Measurements from ENCODE around the gene CFAP68. TPM values are rescaled to one million over a fixed set of nuclear protein-coding genes. Genes with fewer than 3 reads are reported as not detected.

CFAP68 gene
- total and polyA plus RNA-seq, 2 of the 13 experiments (the other 11 are each of a cell fraction or from before 2014, with no cell fraction given): 22.2 to 25.6 TPM

DNA sequence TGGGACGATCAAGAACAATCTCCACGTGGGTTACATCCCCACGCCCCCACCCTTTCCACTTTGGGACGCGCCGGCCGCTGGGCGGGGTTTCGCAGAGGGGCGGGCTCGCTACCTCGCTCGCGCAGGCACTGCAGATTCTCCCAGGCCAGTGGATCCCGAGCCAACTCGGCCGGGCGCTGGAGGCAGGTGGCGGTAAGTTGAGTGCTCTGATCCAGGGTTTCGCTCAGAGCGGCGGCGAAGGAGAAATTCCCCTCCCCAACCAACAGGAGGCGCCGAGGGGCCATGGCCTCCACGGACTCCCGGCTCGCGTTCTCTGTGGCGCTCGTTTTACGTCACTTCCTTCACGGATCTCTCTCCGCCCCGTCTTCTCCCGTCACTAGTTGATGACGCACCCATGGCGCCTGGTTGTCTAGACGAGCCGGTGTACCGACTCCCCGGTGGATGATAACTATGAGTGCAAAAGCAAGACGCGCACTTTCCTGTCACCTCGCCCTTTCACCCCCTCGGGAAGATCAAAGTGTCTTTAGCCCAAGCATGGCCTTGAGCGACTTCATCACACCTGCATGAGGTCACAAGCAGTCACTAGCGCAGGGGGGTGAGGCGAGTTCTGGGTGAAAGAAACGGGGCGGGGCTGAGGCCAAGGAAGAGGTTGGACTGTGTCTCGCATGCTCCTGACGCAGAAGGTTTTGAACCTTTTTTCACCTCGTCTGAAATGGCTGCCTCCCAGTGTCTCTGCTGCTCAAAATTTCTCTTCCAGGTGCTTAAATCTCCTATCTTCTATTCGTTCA lies at the start of gene CFAP68, which contains the start of gene FDXACB1 (continued):
- no peak for TF ChIP-seq AKNA (CRISPR knock-in tag; IDR thresholded peaks at IDR 0.05; ENCODE audit: borderline replicate concordance)
- TF ChIP-seq FLYWCH1 (CRISPR knock-in tag; IDR thresholded peaks at IDR 0.05): 0 out of 2 replicates have a peak, but pooled peaks have one; percentile 66
- no peak for TF ChIP-seq ZNF17 (CRISPR knock-in tag; IDR thresholded peaks at IDR 0.05)
- no peak; the same call in 1 of the 2 replicates for TF ChIP-seq ATF3 (CRISPR knock-in tag; IDR thresholded peaks at IDR 0.05)
- TF ChIP-seq HNRNPUL1 (IDR thresholded peaks at IDR 0.05; ENCODE audit: low read depth, low read length): no peak
- no peak for TF ChIP-seq ZNF382 (CRISPR knock-in tag; IDR thresholded peaks at IDR 0.05; ENCODE audit: borderline replicate concordance)
- no peak for TF ChIP-seq ZBTB39 (CRISPR knock-in tag; IDR thresholded peaks at IDR 0.05)
- peak; percentile 81 for TF ChIP-seq FOXP4 (CRISPR knock-in tag; IDR thresholded peaks at IDR 0.05)
- peak; percentile 72; the same call in 1 of the 2 replicates for TF ChIP-seq ZBTB38 (CRISPR knock-in tag; IDR thresholded peaks at IDR 0.05)
- no peak; the same call in 1 of the 2 replicates for TF ChIP-seq ZNF737 (CRISPR knock-in tag; IDR thresholded peaks at IDR 0.05; ENCODE audit: borderline replicate concordance)
- no peak; the same call in 1 of the 2 replicates for TF ChIP-seq MAFF (IDR thresholded peaks at IDR 0.05; ENCODE audit: low read depth, low read length)
- TF ChIP-seq, protein P1, sequence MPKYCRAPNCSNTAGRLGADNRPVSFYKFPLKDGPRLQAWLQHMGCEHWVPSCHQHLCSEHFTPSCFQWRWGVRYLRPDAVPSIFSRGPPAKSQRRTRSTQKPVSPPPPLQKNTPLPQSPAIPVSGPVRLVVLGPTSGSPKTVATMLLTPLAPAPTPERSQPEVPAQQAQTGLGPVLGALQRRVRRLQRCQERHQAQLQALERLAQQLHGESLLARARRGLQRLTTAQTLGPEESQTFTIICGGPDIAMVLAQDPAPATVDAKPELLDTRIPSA (CRISPR knock-in tag; IDR thresholded peaks at IDR 0.05; ENCODE audit: borderline replicate concordance): no peak
- TF ChIP-seq, protein P2, sequence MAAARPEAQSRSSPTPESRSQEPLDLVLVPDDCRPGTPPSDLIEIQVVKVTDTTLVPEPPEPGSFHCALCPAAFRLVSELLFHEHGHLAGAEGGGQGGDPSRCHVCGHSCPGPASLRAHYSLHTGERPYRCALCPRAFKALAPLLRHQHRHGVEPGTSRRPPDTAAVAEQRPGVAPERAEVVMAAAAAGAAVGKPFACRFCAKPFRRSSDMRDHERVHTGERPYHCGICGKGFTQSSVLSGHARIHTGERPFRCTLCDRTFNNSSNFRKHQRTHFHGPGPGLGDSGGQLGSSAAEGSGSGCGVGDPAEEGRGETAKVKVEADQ (CRISPR knock-in tag; IDR thresholded peaks at IDR 0.05; ENCODE audit: borderline replicate concordance): no peak
- peak; percentile 81; the same call in 1 of the 2 replicates for TF ChIP-seq NCOA1 (CRISPR knock-in tag; IDR thresholded peaks at IDR 0.05)
- peak; percentile 52; the same call in 1 of the 2 replicates for TF ChIP-seq ONECUT2 (CRISPR knock-in tag; IDR thresholded peaks at IDR 0.05)
